OCI-LY1 (cell line): ENCODE data around the gene GALT.

Experiments used
- H2AFZ ChIP-seq: fragments of 200-600 bp; sonication (generic), shearing (Covaris generic); 2 replicates; pipeline ENCODE4 v1.6.0; 2014; ENCODE audit warnings: antibody characterized with exemption, mild to moderate bottlenecking, low read length
- H3F3A ChIP-seq: fragments of 200-600 bp; sonication (generic), shearing (Covaris generic); 2 replicates; pipeline ENCODE4 v1.6.0; 2014; ENCODE audit warnings: mild to moderate bottlenecking, antibody characterized with exemption, low read length, moderate library complexity; ENCODE audit not compliant: insufficient read depth
- H3K27ac ChIP-seq: fragments of 200-600 bp; sonication (generic); 2 replicates; pipeline ENCODE4 v1.5.1; 2014; ENCODE audit warnings: low read length, mixed run types, mild to moderate bottlenecking, low read depth; ENCODE audit not compliant: poor library complexity, severe bottlenecking
- H3K27me3 ChIP-seq: fragments of 200-600 bp; sonication (generic); 2 replicates; pipeline ENCODE4 v1.6.0; 2014; ENCODE audit warnings: antibody characterized with exemption, mild to moderate bottlenecking, low read length, moderate library complexity; ENCODE audit not compliant: insufficient read depth
- H3K36me3 ChIP-seq: fragments of 200-600 bp; sonication (generic); 2 replicates; pipeline ENCODE4 v1.6.1; 2014; ENCODE audit warnings: mild to moderate bottlenecking, antibody characterized with exemption, low read length, moderate library complexity, mixed read lengths; ENCODE audit not compliant: insufficient read depth
- H3K4me1 ChIP-seq: fragments of 200-600 bp; sonication (generic); 2 replicates; pipeline ENCODE4 v1.5.1; 2014; ENCODE audit warnings: mild to moderate bottlenecking, low read length, moderate library complexity; ENCODE audit not compliant: insufficient read depth, severe bottlenecking
- H3K4me2 ChIP-seq: fragments of 200-600 bp; sonication (generic), shearing (Covaris generic); 2 replicates; pipeline ENCODE4 v1.6.1; 2014; ENCODE audit warnings: low read length
- H3K4me3 ChIP-seq: fragments of 200-600 bp; sonication (generic); 2 replicates; pipeline ENCODE4 v1.5.1; 2014; ENCODE audit warnings: low read length, low read depth, mild to moderate bottlenecking, mixed read lengths; ENCODE audit not compliant: poor library complexity, severe bottlenecking
- H3K79me2 ChIP-seq: fragments of 200-600 bp; shearing (Covaris generic); 2 replicates; pipeline ENCODE4 v1.6.1; 2016; ENCODE audit warnings: mixed run types, low read length, mixed read lengths; ENCODE audit not compliant: insufficient read depth
- H3K9ac ChIP-seq: fragments of 200-600 bp; sonication (generic), shearing (Covaris generic); 2 replicates; pipeline ENCODE4 v1.6.1; 2014; ENCODE audit warnings: mild to moderate bottlenecking, low read length, mixed read lengths
- H3K9me2 ChIP-seq: fragments of 200-600 bp; sonication (generic), shearing (Covaris generic); 2 replicates; pipeline ENCODE4 v1.6.1; 2014; ENCODE audit warnings: low read depth, mild to moderate bottlenecking, low read length, mixed read lengths
- H3K9me3 ChIP-seq: fragments of 200-600 bp; shearing (Covaris generic); 2 replicates; pipeline ENCODE4 v1.6.1; 2014; ENCODE audit warnings: low read length, mixed read lengths
- H4K20me1 ChIP-seq: fragments of 200-600 bp; sonication (generic), shearing (Covaris generic); 2 replicates; pipeline ENCODE4 v1.6.0; 2016; ENCODE audit warnings: mild to moderate bottlenecking, low read length; ENCODE audit not compliant: insufficient read depth
- CTCF ChIP-seq: fragments of 200-600 bp; sonication (generic), shearing (Covaris generic); IDR thresholded peaks from 2 replicates; pipeline ENCODE4 v1.5.1; 2017; ENCODE audit warnings: mild to moderate bottlenecking, antibody characterized with exemption, low read length, moderate library complexity, mixed read lengths
- EZH2 ChIP-seq: fragments of 200-600 bp; sonication (generic), shearing (Covaris generic); IDR thresholded peaks from 2 replicates; pipeline ENCODE4 v1.8.0; 2017; ENCODE audit warnings: borderline replicate concordance, mixed run types, mild to moderate bottlenecking, antibody characterized with exemption, low read length, moderate library complexity, mixed read lengths

Gene GALT

GRCh38 chr9:34659592-34660253 lies 13.2 kb downstream of the GALT start:
- no peaks in the 10 kb centered on the region; the same call in 1 of the 2 replicates for H3K27me3 ChIP-seq
- H3K9me3 ChIP-seq = no peaks in the 10 kb centered on the region
- no peak overlapping the region for H3K4me2 ChIP-seq
- H3K4me1 ChIP-seq = peaks cover 3% of the 10 kb centered on the region
- no peaks in the 10 kb centered on the region for H3K79me2 ChIP-seq
- no peaks in the 10 kb centered on the region for H3K36me3 ChIP-seq
- no peaks in the 10 kb centered on the region for H3K9me2 ChIP-seq
- no peak for TF ChIP-seq EZH2
- no peak for TF ChIP-seq CTCF
- H3K4me3 ChIP-seq = no peak overlapping the region
- no peak overlapping the region for H3K9ac ChIP-seq
- 0 out of 2 replicates have a peak, but pooled peaks cover 3% of the 10 kb centered on the region for H3F3A ChIP-seq
- H3K27ac ChIP-seq = no peak overlapping the region
- no peaks in the 10 kb centered on the region for H4K20me1 ChIP-seq
- H2AFZ ChIP-seq = no peak overlapping the region

- TF ChIP-seq CTCF = no peak
- no peak for TF ChIP-seq EZH2
- no peak within 1 kb of the TSS for H3K9ac ChIP-seq
Measured at GRCh38 chr9:34662526-34663302, 16.2 kb downstream of the GALT start, which contains the start of gene CCL27. TSS of gene CCL27 (minus strand) at chr9:34662657. CDS start at chr9:34662633, 24 bp downstream.

GRCh38 chr9:34663303-34663605 lies 16.8 kb downstream of the GALT start:
- H3K27me3 ChIP-seq = no peaks in the 10 kb centered on the region
- H3K79me2 ChIP-seq = no peaks in the 10 kb centered on the region
- H3K27ac ChIP-seq = no peak overlapping the region
- no peak overlapping the region for H3K4me3 ChIP-seq
- TF ChIP-seq CTCF (no peak), EZH2 (no peak)
- H2AFZ ChIP-seq = no peak overlapping the region
- H4K20me1 ChIP-seq = no peaks in the 10 kb centered on the region
- H3K9me2 ChIP-seq = no peaks in the 10 kb centered on the region
- H3K36me3 ChIP-seq = no peaks in the 10 kb centered on the region
- H3K9me3 ChIP-seq = no peaks in the 10 kb centered on the region
- no peak overlapping the region for H3K9ac ChIP-seq
- H3K4me2 ChIP-seq = no peak overlapping the region
- H3K4me1 ChIP-seq = peaks cover 10% of the 10 kb centered on the region
- H3F3A ChIP-seq = 0 out of 2 replicates have a peak, but pooled peaks cover 3% of the 10 kb centered on the region

More at GRCh38 chr9:34662526-34663302, 16.2 kb downstream of the GALT start, which contains the start of gene CCL27:
- Histone ChIP-seq H2AFZ (no peak within 1 kb of the TSS), H3K4me1 (peaks cover 10% of the 10 kb centered on the region), H3K36me3 (no peaks in the 10 kb centered on the region), H3K4me3 (no peak within 1 kb of the TSS), H3K27ac (no peak within 1 kb of the TSS), H3K4me2 (no peak within 1 kb of the TSS), H3K9me2 (no peaks in the 10 kb centered on the region), H3K79me2 (no peaks in the 10 kb centered on the region), H3F3A (0 out of 2 replicates have a peak, but pooled peaks cover 3% of the 10 kb centered on the region), H4K20me1 (no peaks in the 10 kb centered on the region), H3K9me3 (no peaks in the 10 kb centered on the region), H3K27me3 (no peaks in the 10 kb centered on the region)
